Fibroblast of lung (primary cell): ENCODE results near the gene CLMN. TPM values are rescaled to one million over a fixed set of nuclear protein-coding genes. Genes with fewer than 3 reads are reported as not detected.

Experiments
- DNase-seq, 2 donors: peaks; one replicate each; pipeline versions ENCODE4 v3.0.0 to v3.0.0-alpha.2; 2010; ENCODE audit warnings: low read depth in 2 of 2
- H2AFZ ChIP-seq: 2 replicates; pipeline ENCODE4 v1.5.1; 2012; ENCODE audit warnings: low read length, control low read depth, inconsistent platforms
- H3K27ac ChIP-seq: 2 replicates; pipeline ENCODE4 v1.5.1; 2011; ENCODE audit warnings: low read length, control low read depth; ENCODE audit not compliant: insufficient read depth
- H3K27me3 ChIP-seq: 2 replicates; pipeline ENCODE4 v1.5.1; 2011; ENCODE audit warnings: mild to moderate bottlenecking, low read length; ENCODE audit not compliant: control insufficient read depth, insufficient read depth
- H3K36me3 ChIP-seq: 2 replicates; pipeline ENCODE4 v1.5.1; 2011; ENCODE audit warnings: low read length; ENCODE audit not compliant: control insufficient read depth, insufficient read depth
- H3K4me1 ChIP-seq: 2 replicates; pipeline ENCODE4 v1.5.1; 2011; ENCODE audit warnings: low read length; ENCODE audit not compliant: control insufficient read depth, insufficient read depth; ENCODE audit errors: extremely low read depth
- H3K4me2 ChIP-seq: 2 replicates; pipeline ENCODE4 v1.5.1; 2011; ENCODE audit warnings: low read length, control low read depth; ENCODE audit not compliant: insufficient read depth; ENCODE audit errors: extremely low read depth
- H3K4me3 ChIP-seq, 4 experiments: fragments of 200-600 bp in 1 of 4; sonication (generic) in 1 of 4; replicated peaks in 1 of 4; 2 replicates each; pipeline ENCODE4 v1.5.1; 2011 to 2016; ENCODE audit warnings: low read length in 4 of 4, low read depth in 3 of 4, mild to moderate bottlenecking in 3 of 4, control low read depth in 2 of 4, inconsistent platforms in 1 of 4, mixed read lengths in 1 of 4; ENCODE audit not compliant: insufficient read depth in 1 of 4; ENCODE audit errors: control extremely low read depth in 1 of 4
- H3K79me2 ChIP-seq: 2 replicates; pipeline ENCODE4 v1.5.1; 2012; ENCODE audit warnings: mild to moderate bottlenecking, low read length, inconsistent platforms; ENCODE audit not compliant: control insufficient read depth, insufficient read depth
- H3K9ac ChIP-seq: 2 replicates; pipeline ENCODE4 v1.5.1; 2011; ENCODE audit warnings: mild to moderate bottlenecking, low read length, control low read depth; ENCODE audit not compliant: insufficient read depth
- H3K9me3 ChIP-seq: 2 replicates; pipeline ENCODE4 v1.5.1; 2012; ENCODE audit warnings: low read depth, low read length; ENCODE audit not compliant: control insufficient read depth, insufficient read depth
- H4K20me1 ChIP-seq: 2 replicates; pipeline ENCODE4 v1.5.1; 2011; ENCODE audit warnings: low read length; ENCODE audit not compliant: control insufficient read depth, insufficient read depth; ENCODE audit errors: extremely low read depth
- EZH2 ChIP-seq: IDR thresholded peaks from 2 replicates; pipeline ENCODE4 v1.5.1; 2012; ENCODE audit warnings: low read length, control low read depth, mild to moderate bottlenecking; ENCODE audit errors: missing control alignments
- polyA plus RNA-seq, 2 donors: library from polyadenylated mRNA; depleted of rRNA in 1 of 2; stranded (reverse) in 1 of 2; unstranded in 1 of 2; fragments of >200 nt; gene quantifications; 2 replicates each; pipeline ENCODE4 v1.2.1, GENCODE V29; 2011 to 2012; ENCODE audit warnings: missing spikeins in 1 of 2
- total RNA-seq: library from RNA; depleted of rRNA; stranded (reverse); fragments of >200 nt; gene quantifications from 2 replicates; pipeline ENCODE4 v1.2.1, GENCODE V29; 2014
- TF ChIP-seq, protein P1 (sequence below), 2 donors: IDR thresholded peaks in 1 of 2; conservative IDR thresholded peaks in 1 of 2; 1 replicate in 1 of 2; 2 replicates in 1 of 2; pipeline ENCODE4 v1.5.1; 2011 to 2012; ENCODE audit warnings: low read length in 2 of 2, control low read depth in 1 of 2, inconsistent platforms in 1 of 2, low read depth in 1 of 2, mild to moderate bottlenecking in 1 of 2

The CLMN gene
- total and polyA plus RNA-seq, 2 donors (not counting 1 experiment from before 2014, with no cell fraction given): 0.83 to 2.7 TPM

DNA sequence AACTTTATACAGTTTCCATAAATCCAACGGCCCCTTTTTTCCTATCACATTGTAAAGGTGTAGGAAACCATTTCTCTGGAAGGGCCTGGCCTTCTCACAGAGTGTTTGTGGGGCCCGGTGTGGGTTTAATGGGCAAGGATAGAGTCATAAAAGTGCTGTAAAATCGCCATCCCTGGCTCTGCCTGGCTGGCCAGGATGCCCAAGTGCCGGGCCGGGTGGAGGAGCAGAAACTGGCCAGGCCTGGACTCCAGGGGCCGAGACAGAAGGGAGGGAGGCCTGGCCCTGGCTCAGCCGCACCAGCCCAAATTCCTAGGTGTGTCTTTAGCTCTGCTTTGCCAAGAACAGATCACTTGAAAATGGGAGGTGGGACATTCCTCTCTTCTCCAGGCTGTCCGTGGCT, 85.3 kb downstream of the CLMN start:
- Histone ChIP-seq H3K4me2 (no peak overlapping the region), H3K9ac (no peak overlapping the region), H3K9me3 (no peaks in the 10 kb centered on the region), H3K27ac (no peak overlapping the region), H3K27me3 (no peaks in the 10 kb centered on the region), H3K4me3 (no peak overlapping the region), H2AFZ (no peak overlapping the region), H3K4me1 (no peaks in the 10 kb centered on the region), H3K79me2 (no peaks in the 10 kb centered on the region), H4K20me1 (no peaks in the 10 kb centered on the region), H3K36me3 (no peaks in the 10 kb centered on the region)
- TF ChIP-seq, protein P1, sequence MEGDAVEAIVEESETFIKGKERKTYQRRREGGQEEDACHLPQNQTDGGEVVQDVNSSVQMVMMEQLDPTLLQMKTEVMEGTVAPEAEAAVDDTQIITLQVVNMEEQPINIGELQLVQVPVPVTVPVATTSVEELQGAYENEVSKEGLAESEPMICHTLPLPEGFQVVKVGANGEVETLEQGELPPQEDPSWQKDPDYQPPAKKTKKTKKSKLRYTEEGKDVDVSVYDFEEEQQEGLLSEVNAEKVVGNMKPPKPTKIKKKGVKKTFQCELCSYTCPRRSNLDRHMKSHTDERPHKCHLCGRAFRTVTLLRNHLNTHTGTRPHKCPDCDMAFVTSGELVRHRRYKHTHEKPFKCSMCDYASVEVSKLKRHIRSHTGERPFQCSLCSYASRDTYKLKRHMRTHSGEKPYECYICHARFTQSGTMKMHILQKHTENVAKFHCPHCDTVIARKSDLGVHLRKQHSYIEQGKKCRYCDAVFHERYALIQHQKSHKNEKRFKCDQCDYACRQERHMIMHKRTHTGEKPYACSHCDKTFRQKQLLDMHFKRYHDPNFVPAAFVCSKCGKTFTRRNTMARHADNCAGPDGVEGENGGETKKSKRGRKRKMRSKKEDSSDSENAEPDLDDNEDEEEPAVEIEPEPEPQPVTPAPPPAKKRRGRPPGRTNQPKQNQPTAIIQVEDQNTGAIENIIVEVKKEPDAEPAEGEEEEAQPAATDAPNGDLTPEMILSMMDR (conservative IDR thresholded peaks at IDR 0.05 in 1 of 2, IDR thresholded peaks at IDR 0.05 in 1 of 2; ENCODE audit: low read depth in 1 of 2, low read length in 2 of 2): no peak
- TF ChIP-seq EZH2: no peak
- no peak for DNase-seq

DNA sequence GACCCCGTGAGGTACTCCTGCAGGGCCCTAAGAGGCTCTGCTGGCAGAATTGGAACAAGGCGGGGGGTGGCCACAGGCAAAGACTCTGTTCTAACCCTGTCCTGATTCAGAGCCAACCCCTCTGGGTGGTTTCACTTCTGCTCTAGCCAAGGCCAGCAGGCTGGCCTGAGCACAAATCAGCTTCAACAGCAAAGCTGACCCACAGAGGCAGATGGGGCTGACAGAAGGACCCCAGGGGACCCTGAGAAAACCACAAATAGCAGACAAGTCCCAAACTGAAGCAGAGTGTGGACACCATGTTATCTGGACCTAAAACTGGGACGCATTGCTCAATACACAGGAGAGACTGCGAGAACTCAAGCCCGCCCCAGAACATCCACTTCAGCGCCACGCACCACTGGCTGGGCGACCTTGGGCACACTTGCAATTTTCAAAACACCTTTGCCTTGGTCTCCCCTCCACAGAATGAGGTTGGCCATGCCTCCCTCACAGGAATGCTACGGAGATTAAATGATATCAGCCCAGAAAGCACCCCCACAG, 85.9 kb downstream of the CLMN start:
- H3K4me3 ChIP-seq: no peak overlapping the region
- no peak overlapping the region for H3K27ac ChIP-seq
- no peaks in the 10 kb centered on the region for H3K9me3 ChIP-seq
- TF ChIP-seq EZH2: no peak
- TF ChIP-seq, protein P1 (conservative IDR thresholded peaks at IDR 0.05 in 1 of 2, IDR thresholded peaks at IDR 0.05 in 1 of 2; ENCODE audit: low read depth in 1 of 2, low read length in 2 of 2): no peak
- no peaks in the 10 kb centered on the region for H3K4me1 ChIP-seq
- H3K79me2 ChIP-seq: no peaks in the 10 kb centered on the region
- no peaks in the 10 kb centered on the region for H4K20me1 ChIP-seq
- H3K4me2 ChIP-seq: no peak overlapping the region
- no peak overlapping the region for H3K9ac ChIP-seq
- no peaks in the 10 kb centered on the region for H3K36me3 ChIP-seq
- no peak overlapping the region for H2AFZ ChIP-seq
- no peak for DNase-seq
- H3K27me3 ChIP-seq: no peaks in the 10 kb centered on the region

DNA sequence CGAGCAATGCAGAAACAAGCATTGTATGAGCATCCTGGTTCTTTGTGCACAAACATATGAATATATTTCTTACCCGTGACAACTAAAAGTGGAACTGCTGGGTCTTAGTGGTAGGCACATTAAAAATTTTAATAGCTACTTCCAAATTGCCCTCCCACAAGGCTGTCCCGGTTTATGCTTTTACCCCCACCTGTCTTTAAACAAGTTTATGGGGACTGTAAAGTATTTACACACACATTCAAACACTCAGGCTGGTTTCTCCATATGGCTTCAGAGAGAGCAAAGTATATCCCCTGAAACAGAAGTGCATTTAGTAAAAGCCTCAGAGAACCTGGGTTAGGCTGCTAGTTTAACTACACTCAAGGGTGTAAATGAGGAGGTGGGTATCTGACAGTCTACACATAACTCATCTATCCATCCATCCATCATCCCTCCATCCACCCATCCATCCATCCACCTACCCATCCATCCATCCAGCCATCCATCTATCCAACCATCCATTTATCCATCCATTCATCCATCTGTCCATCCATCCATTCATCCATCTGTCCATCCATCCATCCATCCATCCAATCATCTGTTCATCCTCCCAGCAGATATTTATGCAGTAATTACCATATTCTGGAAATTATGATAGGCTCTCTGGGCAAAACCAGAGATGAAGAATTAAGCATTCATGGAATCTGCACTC, 86.7 kb downstream of the CLMN start:
- no peak for DNase-seq
- Histone ChIP-seq H3K9ac (no peak overlapping the region), H3K4me1 (no peaks in the 10 kb centered on the region), H3K27me3 (no peaks in the 10 kb centered on the region), H4K20me1 (no peaks in the 10 kb centered on the region), H3K79me2 (no peaks in the 10 kb centered on the region), H2AFZ (no peak overlapping the region), H3K4me2 (no peak overlapping the region), H3K4me3 (no peak overlapping the region), H3K9me3 (no peaks in the 10 kb centered on the region), H3K27ac (no peak overlapping the region), H3K36me3 (no peaks in the 10 kb centered on the region)
- TF ChIP-seq EZH2: no peak
- TF ChIP-seq, protein P1 (conservative IDR thresholded peaks at IDR 0.05 in 1 of 2, IDR thresholded peaks at IDR 0.05 in 1 of 2; ENCODE audit: low read depth in 1 of 2, low read length in 2 of 2): no peak
